HG03064 (cell line): ENCODE measurements around the gene ERAS.
"Not testable (repeated sequence)": the region's sequence is repeated elsewhere in the genome, so short reads cannot be mapped to it uniquely, and the experiment has no call there.

Experiments
- ATAC-seq: cut with Tn5 transposase; IDR thresholded peaks from one replicate; pipeline ENCODE4 v1.9.1; 2021; ENCODE audit warnings: low read depth; ENCODE audit not compliant: unreplicated experiment

ERAS gene

DNA sequence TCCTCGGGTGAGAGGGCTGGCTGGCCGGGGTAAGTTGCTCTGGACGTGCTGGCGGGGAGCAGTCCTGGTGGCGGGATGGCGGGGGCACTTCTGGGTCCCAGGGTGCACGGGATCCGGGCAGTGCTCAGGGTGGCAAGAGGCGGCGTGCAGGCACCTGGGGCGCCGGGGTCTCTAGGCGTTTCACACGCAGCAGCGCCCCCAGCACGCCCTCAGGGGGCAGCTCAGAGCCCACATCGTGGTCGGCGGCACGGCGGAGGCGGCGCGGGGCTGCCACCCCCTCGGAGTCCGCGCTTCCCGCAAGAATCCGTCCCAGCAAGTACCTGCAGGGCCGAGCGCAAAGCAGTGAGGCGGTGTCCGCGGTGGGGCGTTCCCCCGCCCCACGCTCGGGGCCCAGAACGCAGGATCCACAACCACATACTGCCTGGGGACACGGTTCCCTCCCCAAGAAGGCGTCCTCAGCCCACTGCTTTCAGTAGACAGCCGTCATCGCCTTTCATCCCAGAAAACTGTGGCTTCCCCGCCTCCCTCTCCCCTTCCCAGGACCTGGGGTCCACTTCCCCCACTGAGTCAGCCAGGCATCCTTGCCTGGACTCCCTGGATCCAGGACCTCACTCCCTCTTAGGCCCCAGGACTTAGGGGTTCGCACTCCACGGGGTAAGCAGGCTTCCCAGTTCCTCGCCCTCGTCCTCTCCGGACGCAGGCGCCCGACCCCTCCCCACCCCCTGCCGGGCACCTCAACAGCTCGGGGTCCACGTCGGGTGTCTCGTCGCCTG, 5.0 kb downstream of the ERAS start:
- ATAC-seq, result no peak

- no peak for ATAC-seq
Measured at GRCh38 chrX:48831909-48832291, 5.6 kb downstream of the ERAS start.

DNA sequence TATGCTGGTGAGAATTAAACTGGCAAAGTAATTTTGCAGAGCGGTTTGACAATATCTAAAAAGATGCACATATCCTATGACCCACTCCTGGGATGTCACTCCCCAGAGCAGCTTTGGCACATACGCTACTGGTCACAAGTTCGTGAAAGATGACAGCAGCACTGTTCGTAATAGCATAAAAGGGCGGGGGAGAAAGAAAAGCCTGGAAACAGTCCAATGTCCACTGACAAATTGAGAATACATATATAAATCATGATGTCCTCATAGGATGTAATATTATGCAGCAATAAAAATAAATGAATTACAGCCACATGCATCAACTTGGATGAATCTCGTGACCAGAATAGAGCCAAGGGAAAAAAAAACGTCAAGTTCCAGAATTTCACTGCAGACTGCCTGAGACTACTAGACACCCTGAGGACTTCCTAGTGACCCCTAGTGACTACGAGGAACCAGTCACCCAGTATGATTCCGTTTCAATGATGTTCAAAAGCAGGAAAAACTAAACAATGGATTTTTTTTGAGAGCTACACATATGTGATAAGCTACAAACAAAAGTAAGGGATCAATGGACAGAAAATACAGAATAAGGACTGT, 7.3 kb downstream of the ERAS start:
- ATAC-seq, result no peak

GRCh38 chrX:48834383-48834709, 8.0 kb downstream of the ERAS start:
- no peak for ATAC-seq

GRCh38 chrX:48835524-48836329, 9.4 kb downstream of the ERAS start, which contains the start of gene PCSK1N:
TSS of gene PCSK1N (minus strand) at chrX:48835610. CDS start at chrX:48835532, 78 bp downstream.
- ATAC-seq, result no peak

DNA sequence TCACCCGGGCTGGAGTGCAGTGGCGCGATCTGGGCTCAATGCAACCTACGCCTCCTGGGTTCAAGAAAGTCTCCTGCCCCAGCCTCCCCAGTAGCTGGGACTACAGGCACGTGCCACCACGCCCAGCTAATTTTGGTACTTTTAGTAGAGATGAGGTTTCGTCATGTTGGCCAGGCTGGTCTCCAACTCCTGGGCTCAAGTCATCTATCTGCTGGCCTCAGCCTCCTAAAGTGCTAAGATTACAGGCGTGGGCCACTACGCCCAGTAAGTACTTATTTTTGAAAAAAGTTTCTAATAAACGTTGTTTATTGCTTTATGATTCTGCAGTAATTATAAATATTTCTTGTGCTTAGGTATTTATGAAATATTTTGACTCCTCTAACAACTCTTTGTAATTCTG, 13.4 kb downstream of the ERAS start:
- ATAC-seq, result no peak

DNA sequence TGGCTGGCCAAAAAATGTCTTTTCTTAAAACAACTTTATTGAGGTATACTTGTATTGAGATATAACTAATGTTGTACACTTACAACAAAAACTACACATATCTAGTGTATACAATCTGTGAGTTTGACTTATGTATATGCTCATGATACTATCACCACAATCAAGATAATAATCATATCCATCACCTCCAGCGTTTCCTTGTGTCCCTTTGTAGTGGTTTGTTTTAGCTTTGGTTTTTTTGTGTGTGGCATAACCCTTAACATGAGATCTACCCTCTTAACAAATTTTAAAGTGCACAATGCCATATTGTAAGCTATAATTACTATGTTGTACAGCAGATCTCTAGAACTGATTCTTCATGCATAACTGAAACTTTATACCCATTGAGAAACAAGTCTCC, 22.5 kb downstream of the ERAS start:
- no peak for ATAC-seq

GRCh38 chrX:48852857-48853256, 26.5 kb downstream of the ERAS start:
- no peak for ATAC-seq

DNA sequence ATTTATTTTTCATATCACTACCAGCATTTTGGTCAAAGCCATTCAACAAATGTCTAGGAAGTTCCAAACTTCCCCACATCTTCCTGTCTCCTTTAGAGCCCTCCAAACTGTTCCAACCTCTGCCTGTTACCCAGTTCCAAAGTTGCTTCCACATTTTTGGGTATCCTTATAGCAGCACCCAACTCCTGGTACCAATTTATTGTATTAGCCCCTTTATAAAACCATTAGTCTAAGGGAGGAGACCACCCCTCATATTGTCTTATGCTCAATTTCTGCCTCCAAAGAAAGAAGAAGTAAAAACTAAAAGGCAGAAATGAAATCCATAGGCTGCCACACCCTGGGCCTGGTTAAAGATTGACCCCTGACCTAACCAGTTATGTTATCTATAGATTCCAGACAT, 27.2 kb downstream of the ERAS start:
- ATAC-seq, result not testable (repeated sequence)

DNA sequence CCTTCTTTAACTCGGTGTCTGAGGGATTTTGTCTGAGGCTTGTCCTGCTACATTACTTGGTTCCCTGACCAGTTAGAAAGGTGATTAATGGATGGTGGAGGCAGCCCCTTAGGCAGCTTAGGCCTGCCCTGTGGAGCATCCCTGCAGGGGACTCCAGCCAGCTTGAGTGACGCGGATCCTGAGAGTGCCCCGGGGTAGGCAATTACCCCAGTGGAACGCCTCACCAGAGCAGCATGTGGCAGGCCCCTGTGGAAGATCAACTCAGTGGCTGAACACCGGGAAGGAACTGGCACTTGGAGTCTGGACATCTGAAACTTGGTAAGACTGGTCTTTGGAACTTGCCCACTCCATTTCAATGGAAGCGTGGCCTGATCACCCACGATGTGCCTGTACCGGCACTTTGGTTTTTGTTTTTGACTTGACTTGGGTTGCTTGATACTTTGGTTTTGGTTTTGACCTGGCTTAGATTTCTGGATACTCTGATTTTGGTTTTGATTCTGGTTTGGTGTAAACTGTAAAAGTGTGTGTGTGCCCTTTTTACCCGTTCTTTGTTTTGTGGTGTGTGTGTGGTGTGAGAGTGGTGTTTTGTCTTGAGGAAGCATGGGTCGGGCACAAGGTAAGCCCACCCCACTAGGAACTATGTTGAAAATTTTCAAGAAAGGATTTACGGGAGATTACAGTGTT, 27.9 kb downstream of the ERAS start:
- ATAC-seq, result not testable (repeated sequence)

DNA sequence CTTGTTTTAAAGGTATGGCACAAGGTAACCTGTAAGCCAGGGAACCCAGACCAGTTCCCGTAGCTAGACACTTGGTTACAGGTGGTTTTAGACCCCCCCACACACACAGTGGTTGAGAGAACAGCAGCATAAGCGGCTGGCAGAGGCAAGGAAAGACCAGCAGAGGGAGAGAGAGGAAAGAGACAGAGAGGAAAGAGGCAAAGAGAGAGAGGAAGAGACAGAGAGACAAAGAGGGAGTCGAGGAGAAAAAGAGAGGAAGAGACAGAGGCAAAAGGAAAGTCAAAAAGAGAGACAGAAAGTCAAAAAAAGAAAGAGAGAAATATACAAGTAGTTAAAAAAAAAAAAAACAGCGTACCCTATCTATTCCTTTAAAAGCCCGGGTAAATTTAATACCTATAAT, 28.6 kb downstream of the ERAS start:
- no peak for ATAC-seq

DNA sequence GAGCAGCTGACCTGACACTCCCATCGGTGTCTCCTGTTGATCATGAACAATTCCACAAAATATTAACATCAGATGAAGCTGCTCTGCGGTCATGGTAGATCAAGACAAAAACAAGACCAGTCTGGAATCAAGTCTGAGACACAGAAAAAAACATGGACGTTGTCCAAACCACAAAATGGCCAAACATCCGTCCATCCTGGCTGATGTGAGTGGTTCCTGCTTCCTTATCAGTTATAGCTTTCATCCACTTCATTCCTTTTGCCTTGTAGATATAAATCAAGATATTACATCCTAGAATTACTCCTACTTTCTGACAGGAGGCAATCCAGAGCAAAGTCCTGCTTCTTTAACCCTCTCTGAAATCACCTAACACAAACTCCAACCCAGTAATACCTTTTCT, 37.9 kb downstream of the ERAS start:
- no peak for ATAC-seq

DNA sequence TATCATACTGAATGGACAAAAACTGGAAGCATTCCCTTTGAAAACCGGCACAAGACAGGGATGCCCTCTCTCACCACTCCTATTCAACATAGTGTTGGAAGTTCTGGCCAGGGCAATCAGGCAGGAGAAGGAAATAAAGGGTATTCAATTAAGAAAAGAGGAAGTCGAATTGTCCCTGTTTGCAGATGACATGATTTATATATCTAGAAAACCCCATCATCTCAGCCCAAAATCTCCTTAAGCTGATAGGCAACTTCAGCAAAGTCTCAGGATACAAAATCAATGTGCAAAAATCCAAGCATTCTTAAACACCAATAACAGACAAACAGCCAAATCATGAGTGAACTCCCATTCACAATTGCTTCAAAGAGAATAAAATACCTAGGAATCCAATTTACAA, 45.7 kb downstream of the ERAS start:
- ATAC-seq, result not testable (repeated sequence)

DNA sequence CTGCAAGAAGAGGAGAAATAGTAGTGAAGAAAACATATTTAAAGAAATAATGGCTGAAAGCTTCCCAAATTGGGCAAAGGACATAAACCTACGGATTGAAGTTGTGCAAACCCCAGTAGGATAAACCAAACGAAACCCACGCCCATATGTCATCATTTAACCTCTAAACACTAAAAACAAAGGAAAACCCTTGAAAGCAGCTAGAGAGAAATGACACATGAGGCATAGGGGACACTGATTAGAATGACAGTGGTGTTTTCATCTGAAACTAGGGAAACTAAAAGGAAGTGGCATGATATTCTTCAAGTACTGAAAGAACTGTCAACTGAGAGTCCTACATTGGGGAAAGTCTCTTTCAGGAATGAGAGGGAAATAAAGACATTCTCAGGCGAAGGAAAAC, 50.6 kb downstream of the ERAS start:
- ATAC-seq, result not testable (repeated sequence)
